Measurements from ENCODE around the gene EXD3. TPM values are rescaled to one million over a fixed set of nuclear protein-coding genes. Genes with fewer than 3 reads are reported as not detected.

The EXD3 gene
- polyA plus RNA-seq, 1 of the 3 experiments (the other 2 are of a cell fraction), result 11.5 TPM

- Histone ChIP-seq H3K9me3 (no peaks in the 10 kb centered on the region), H3K27ac (ENCODE audit: low read depth in 2 of 2, low read length in 1 of 2) (no peak overlapping the region), H3K27me3 (ENCODE audit: insufficient read depth) (no peaks in the 10 kb centered on the region), H3K9me2 (no peaks in the 10 kb centered on the region), H3K9ac (no peak overlapping the region), H3K4me2 (no peak overlapping the region), H3K4me1 (ENCODE audit: control insufficient read depth in 1 of 2, insufficient read depth in 2 of 2, low read depth in 1 of 2, low read length in 1 of 2) (peaks cover 0 to 32% of the 10 kb centered on the region in 2 experiments; a peak in 2 of 4 replicates), H3K36me3 (replicated peaks in 1 of 2; ENCODE audit: control insufficient read depth in 1 of 2, insufficient read depth in 2 of 2, low read length in 1 of 2) (no peaks in the 10 kb centered on the region), H3K4me3 (ENCODE audit: low read depth in 2 of 2, low read length in 1 of 2) (no peak overlapping the region), H3F3A (replicated peaks; ENCODE audit: insufficient read depth) (peaks cover 4% of the 10 kb centered on the region), H2AFZ (ENCODE audit: low read depth) (no peak overlapping the region), H4K20me1 (ENCODE audit: insufficient read depth) (no peaks in the 10 kb centered on the region), H3K79me2 (ENCODE audit: insufficient read depth) (no peaks in the 10 kb centered on the region)
- CTCF ChIA-PET, result interaction anchor here (2.1 kb wide), 1 partner anchor 63 kb away, joined by 7 read pairs; no protein-coding TSS in a partner anchor
- WGBS (ENCODE audit: low lambda C conversion rate), result 91% methylated on average over 6 of the region's 10 CpGs
- POLR2A ChIA-PET, result no interaction called here
- TF ChIP-seq MXI1 (IDR thresholded peaks at IDR 0.05; ENCODE audit: low read depth, low read length) (no peak), RFX5 (IDR thresholded peaks at IDR 0.05; ENCODE audit: low read length) (no peak), TCF12 (IDR thresholded peaks at IDR 0.05) (no peak), SIN3A (IDR thresholded peaks at IDR 0.05; ENCODE audit: borderline replicate concordance, low read depth, low read length) (no peak), MAX (IDR thresholded peaks at IDR 0.05; ENCODE audit: low read depth) (no peak), PBX3 (IDR thresholded peaks at IDR 0.05) (no peak), RCOR1 (IDR thresholded peaks at IDR 0.05; ENCODE audit: low read length) (no peak), EP300 (IDR thresholded peaks at IDR 0.05; ENCODE audit: borderline replicate concordance in 1 of 2, low read depth in 1 of 2, low read length in 1 of 2) (no peak), GATA2 (CRISPR knock-in tag; IDR thresholded peaks at IDR 0.05) (no peak), CHD2 (IDR thresholded peaks at IDR 0.05; ENCODE audit: low read length, partially characterized antibody) (no peak), MEF2A (IDR thresholded peaks at IDR 0.05; ENCODE audit: borderline replicate concordance, low read depth) (no peak), REST (IDR thresholded peaks at IDR 0.05; ENCODE audit: low read depth, low read length) (no peak), YY1 (IDR thresholded peaks at IDR 0.05; ENCODE audit: low read depth) (no peak), USF1 (IDR thresholded peaks at IDR 0.05; ENCODE audit: borderline replicate concordance, low read depth) (no peak)
- no peak for DNase-seq
Measured at GRCh38 chr9:137299203-137299565, 123.8 kb downstream of the EXD3 start.

Measured in SK-N-SH (cell line).